HCT116 (cell line): ENCODE results near the gene FALEC. TPM values are rescaled to one million over a fixed set of nuclear protein-coding genes. Genes with fewer than 3 reads are reported as not detected.

Experiments used
- ATAC-seq: fragments of 200-7000 bp; cut with Tn5 transposase; 2 replicates; pipeline ENCODE4 v1.9.1; 2020; ENCODE audit warnings: mild to moderate bottlenecking, moderate library complexity
- BruUV-seq: library from RNA; stranded (reverse); fragments of 400-500 nt; replicated peaks from 2 replicates; lab custom pipeline; 2021; lab: Mats Ljungman, UMichigan
- CTCF ChIA-PET: fragments of 300-600 bp; sonication (Branson Sonifier 250); formaldehyde crosslinking; loops from one replicate; lab custom pipeline; 2021; ENCODE audit warnings: antibody characterized with exemption; lab: Charles Lee
- POLR2A ChIA-PET: fragments of 300-600, 350-600 bp; sonication (Branson Sonifier 250); formaldehyde crosslinking; loops from one replicate; lab custom pipeline; 2021; ENCODE audit warnings: antibody characterized with exemption; lab: Charles Lee
- RAD21 ChIA-PET, 2 experiments: fragments of 300-600 bp; sonication (Branson Sonifier 250); formaldehyde crosslinking; loops; one replicate each; lab custom pipeline; 2023; ENCODE audit warnings: low total read pairs in 2 of 2; ENCODE audit not compliant: uncharacterized antibody in 2 of 2, unreplicated experiment in 2 of 2, low non-redundant PET in 1 of 2; lab: Charles Lee
- DNase-seq: peaks from one replicate; pipeline ENCODE4 v3.0.0-alpha.2; 2010; ENCODE audit warnings: low read depth, low spot score
- H2AFZ ChIP-seq: fragments of 200-600 bp; shearing (Covaris generic), sonication (generic); 2 replicates; pipeline ENCODE4 v1.6.1; 2017; ENCODE audit warnings: low read depth, mixed run types, mixed read lengths, antibody characterized with exemption, low read length; ENCODE audit not compliant: poor library complexity, severe bottlenecking
- H3K27ac ChIP-seq: 2 replicates; pipeline ENCODE4 v1.5.1; 2012; ENCODE audit warnings: low read depth, low read length
- H3K27me3 ChIP-seq: fragments of 200-600 bp; sonication (generic); 2 replicates; pipeline ENCODE4 v1.6.1; 2016; ENCODE audit warnings: mixed run types, low read length, mixed read lengths; ENCODE audit not compliant: insufficient read depth
- H3K36me3 ChIP-seq, 2 experiments: fragments of 200-500 bp in 1 of 2; fragments of 200-600 bp in 1 of 2; sonication (Bioruptor generic) in 1 of 2; sonication (generic) in 1 of 2; 2 replicates each; pipeline versions ENCODE4 v1.5.1 to v1.6.1; 2014 to 2016; ENCODE audit warnings: low read length in 2 of 2, inconsistent platforms in 1 of 2, mixed read lengths in 1 of 2, mixed run types in 1 of 2; ENCODE audit not compliant: insufficient read depth in 2 of 2, control insufficient read depth in 1 of 2
- H3K4me1 ChIP-seq, 2 experiments: fragments of 200-600 bp in 1 of 2; sonication (generic) in 1 of 2; 2 replicates each; pipeline versions ENCODE4 v1.5.1 to v1.6.1; 2012 to 2017; ENCODE audit warnings: low read length in 2 of 2, inconsistent platforms in 1 of 2, mild to moderate bottlenecking in 1 of 2, mixed read lengths in 1 of 2, mixed run types in 1 of 2, moderate library complexity in 1 of 2; ENCODE audit not compliant: insufficient read depth in 2 of 2, control insufficient read depth in 1 of 2
- H3K4me2 ChIP-seq: fragments of 200-600 bp; sonication (generic); 2 replicates; pipeline ENCODE4 v1.6.1; 2017; ENCODE audit warnings: mixed run types, low read length, mixed read lengths
- H3K4me3 ChIP-seq, 2 experiments: fragments of 200-600 bp in 1 of 2; sonication (generic) in 1 of 2; replicated peaks in 1 of 2; 2 replicates each; pipeline ENCODE4 v1.5.1; 2011 to 2016; ENCODE audit warnings: low read length in 2 of 2, control low read depth in 1 of 2, low read depth in 1 of 2, mild to moderate bottlenecking in 1 of 2, mixed read lengths in 1 of 2, mixed run types in 1 of 2
- H3K79me2 ChIP-seq: fragments of 200-600 bp; sonication (generic); 2 replicates; pipeline ENCODE4 v1.6.1; 2017; ENCODE audit warnings: mild to moderate bottlenecking, mixed run types, low read length, moderate library complexity, mixed read lengths; ENCODE audit not compliant: insufficient read depth
- H3K9ac ChIP-seq: fragments of 200-600 bp; sonication (generic); 2 replicates; pipeline ENCODE4 v1.6.1; 2016; ENCODE audit warnings: low read length, mixed read lengths
- H3K9me2 ChIP-seq: fragments of 200-600 bp; sonication (generic), shearing (Covaris generic); 2 replicates; pipeline ENCODE4 v1.6.1; 2017; ENCODE audit warnings: mixed run types, mild to moderate bottlenecking, moderate library complexity; ENCODE audit not compliant: insufficient read depth
- H3K9me3 ChIP-seq, 2 experiments: fragments of 200-500 bp in 1 of 2; fragments of 200-600 bp in 1 of 2; sonication (Bioruptor generic) in 1 of 2; sonication (generic) in 1 of 2; 2 replicates each; pipeline ENCODE4 v1.6.1; 2014 to 2017; ENCODE audit warnings: low read length in 2 of 2, mixed read lengths in 2 of 2, inconsistent platforms in 1 of 2, low read depth in 1 of 2, mild to moderate bottlenecking in 1 of 2, mixed run types in 1 of 2, moderate library complexity in 1 of 2; ENCODE audit not compliant: control insufficient read depth in 1 of 2, insufficient read depth in 1 of 2
- H4K20me1 ChIP-seq: fragments of 200-600 bp; sonication (generic), shearing (Covaris generic); 2 replicates; pipeline ENCODE4 v1.6.1; 2017; ENCODE audit warnings: mixed run types, mild to moderate bottlenecking, moderate library complexity; ENCODE audit not compliant: insufficient read depth
- EZH2 ChIP-seq: fragments of 200-600 bp; sonication (generic); IDR thresholded peaks from 2 replicates; pipeline ENCODE4 v1.6.1; 2017; ENCODE audit warnings: antibody characterized with exemption, mixed run types
- POLR2A ChIP-seq: IDR thresholded peaks from 2 replicates; pipeline ENCODE4 v1.7.0; 2011; ENCODE audit warnings: borderline replicate concordance; ENCODE audit not compliant: insufficient read depth, insufficient read length; ENCODE audit errors: extremely low read depth
- POLR2AphosphoS5 ChIP-seq: IDR thresholded peaks from 2 replicates; pipeline ENCODE4 v1.6.1; 2011; ENCODE audit warnings: mild to moderate bottlenecking, low read depth, low read length, moderate library complexity
- SIN3A ChIP-seq: IDR thresholded peaks from 2 replicates; pipeline ENCODE4 v1.6.1; 2012; ENCODE audit warnings: low read depth
- SRF ChIP-seq: IDR thresholded peaks from 2 replicates; pipeline ENCODE4 v1.6.1; 2012; ENCODE audit warnings: low read depth
- TCF7L2 ChIP-seq: IDR thresholded peaks from 2 replicates; pipeline ENCODE4 v1.7.0; 2011; ENCODE audit warnings: borderline replicate concordance, inconsistent platforms; ENCODE audit not compliant: insufficient read depth, insufficient read length; ENCODE audit errors: extremely low read depth
- ZFX ChIP-seq: fragments of 450-650 bp; IDR thresholded peaks from 2 replicates; pipeline ENCODE4 v1.6.1; 2017
- intact Hi-C: fragments of 100-400 bp; cut with micrococcal nuclease; formaldehyde crosslinking; loops from 2 replicates; pipeline ENCODE4 v1.10.0; 2022
- total RNA-seq: library from RNA; stranded (reverse); gene quantifications from one replicate; pipeline ENCODE4 v1.2.1, GENCODE V29; 2021; ENCODE audit not compliant: unreplicated experiment

The FALEC gene
- total RNA-seq, 1 experiment from 2014 or later, result 0.59 TPM

- H3K4me1 ChIP-seq, result peaks cover 42 to 55% of the 10 kb centered on the region in 2 experiments
- H3K9me3 ChIP-seq, result no peaks in the 10 kb centered on the region
- ChIA-PET CTCF (interaction anchor here (0.8 to 4.8 kb wide), 18 partner anchors 9 to 434 kb away, joined by 3 to 35 read pairs (median 9); partner anchors contain the start of genes ADAMTSL4, ENSA, FALEC and RPRD2), POLR2A (interaction anchor here (0.7 to 6.6 kb wide), 8 partner anchors 10 to 415 kb away, joined by 3 to 41 read pairs (median 6); partner anchors contain the start of genes GOLPH3L and MCL1), RAD21 (no interaction called here)
- H3K4me2 ChIP-seq, result peak overlapping the region; percentile 99
- H3K4me3 ChIP-seq, result peak overlapping the region; percentile 51 to 68
- H3K27ac ChIP-seq, result peak overlapping the region; percentile 95
- DNase-seq (peak; percentile 94), ATAC-seq (peak; percentile 87)
- intact Hi-C loops, result loop anchor here (1.0 to 10.0 kb wide), 6 partner anchors 59 to 446 kb away; partner anchors contain the start of genes GOLPH3L, MINDY1 and PRUNE1
- peaks cover 6% of the 10 kb centered on the region for H3K79me2 ChIP-seq
- no peaks in the 10 kb centered on the region for H3K9me2 ChIP-seq
- H3K9ac ChIP-seq, result peak overlapping the region; percentile 85
- no peaks in the 10 kb centered on the region for H4K20me1 ChIP-seq
- H3K36me3 ChIP-seq, result no peaks in the 10 kb centered on the region
- no peaks in the 10 kb centered on the region for H3K27me3 ChIP-seq
- BruUV-seq, result TSS peak; percentile 91
- no peak overlapping the region for H2AFZ ChIP-seq
- no peak for TF ChIP-seq SRF
- peak; percentile 76 for TF ChIP-seq POLR2AphosphoS5
- peak; percentile 52 for TF ChIP-seq POLR2A
- peak; percentile 65; the same call in 1 of the 2 replicates for TF ChIP-seq ZFX
- no peak for TF ChIP-seq SIN3A
- TF ChIP-seq, all 23 proteins: peak for 3
Observed at GRCh38 chr1:150561254-150561973, 45.9 kb downstream of the FALEC start.

DNA sequence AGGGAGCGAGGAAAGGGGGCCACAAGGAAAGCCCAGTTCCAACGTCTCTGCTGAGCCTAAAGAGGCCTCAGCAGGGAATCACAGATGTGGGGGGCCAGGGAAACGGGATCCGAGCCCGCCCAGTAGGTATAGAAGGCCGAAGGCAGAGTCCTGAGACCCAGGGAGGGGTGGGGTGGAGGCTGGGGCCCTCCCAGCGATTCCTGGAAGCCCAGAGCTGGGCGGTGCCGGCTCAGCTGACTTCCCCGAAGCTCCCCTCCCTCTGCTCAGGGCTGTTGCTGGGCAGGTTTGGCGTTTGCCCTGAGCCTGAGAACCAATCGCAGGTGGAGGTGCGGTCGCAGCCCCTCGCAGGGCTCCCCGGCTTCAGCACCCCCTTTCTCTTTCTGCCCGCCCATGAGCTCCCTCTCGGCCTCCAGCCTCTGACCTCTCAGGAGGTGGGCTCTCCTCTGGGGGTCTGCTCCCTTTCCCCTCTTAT is 46.5 kb downstream of the FALEC start:
- Histone ChIP-seq H3K27me3 (no peaks in the 10 kb centered on the region), H3K36me3 (no peaks in the 10 kb centered on the region)
- TF ChIP-seq ZFX (no peak), POLR2A (peak; percentile 2), EZH2 (no peak), POLR2AphosphoS5 (peak; percentile 79), TCF7L2 (peak; percentile 21)
- TF ChIP-seq, all 23 proteins: peak for 3
- peak; percentile 66 for ATAC-seq
- H3K79me2 ChIP-seq, result peaks cover 11% of the 10 kb centered on the region
- CTCF ChIA-PET, result interaction anchor here (1.0 to 4.8 kb wide), 8 partner anchors 10 to 434 kb away, joined by 5 to 35 read pairs (median 14); partner anchors contain the start of genes ADAMTSL4 and ENSA
- RAD21 ChIA-PET, result no interaction called here
- H3K4me2 ChIP-seq, result peak overlapping the region; percentile 99
- peak overlapping the region; percentile 85 for H3K9ac ChIP-seq
- peak overlapping the region; percentile 51 to 68 for H3K4me3 ChIP-seq
- no peaks in the 10 kb centered on the region for H4K20me1 ChIP-seq
- H3K4me1 ChIP-seq, result peaks cover 42 to 58% of the 10 kb centered on the region in 2 experiments
- POLR2A ChIA-PET, result interaction anchor here (0.7 to 6.6 kb wide), 7 partner anchors 9 to 415 kb away, joined by 3 to 41 read pairs (median 4); partner anchors contain the start of genes GOLPH3L and MCL1
- intact Hi-C loops, result loop anchor here (1.0 to 10.0 kb wide), 6 partner anchors 59 to 445 kb away; partner anchors contain the start of genes GOLPH3L, MINDY1 and PRUNE1
- no peaks in the 10 kb centered on the region for H3K9me2 ChIP-seq
- H3K9me3 ChIP-seq, result no peaks in the 10 kb centered on the region
- peak overlapping the region; percentile 95 for H3K27ac ChIP-seq
- no TSS peak for BruUV-seq
- DNase-seq, result peak; percentile 73
- H2AFZ ChIP-seq, result no peak overlapping the region
